Thyroid gland (tissue), 4 donors: Measurements from ENCODE around the gene PSMB11.

Experiments used
- CTCF ChIP-seq, 6 experiments: fragments of 200-600 bp in 3 of 6; fragments of 450-650 bp in 3 of 6; sonication (generic) in 3 of 6; IDR thresholded peaks; one replicate each; pipeline ENCODE4 v1.5.1; 2016 to 2019; ENCODE audit warnings: antibody characterized with exemption in 6 of 6, mild to moderate bottlenecking in 2 of 6, inconsistent platforms in 1 of 6, moderate library complexity in 1 of 6
- POLR2A ChIP-seq, 2 donors: fragments of 450-650 bp; IDR thresholded peaks; one replicate each; pipeline ENCODE4 v1.6.1; 2017; ENCODE audit warnings: antibody characterized with exemption in 2 of 2, mild to moderate bottlenecking in 2 of 2, moderate library complexity in 1 of 2

GRCh38 chr14:23079716-23080115 lies 37.7 kb downstream of the PSMB11 start:
- TF ChIP-seq CTCF (IDR thresholded peaks at IDR 0.05), result no peak
- no peak for TF ChIP-seq POLR2A (IDR thresholded peaks at IDR 0.05)
